Measurements from ENCODE around the gene MBOAT1. TPM values are rescaled to one million over a fixed set of nuclear protein-coding genes. Genes with fewer than 3 reads are reported as not detected.

The MBOAT1 gene
- total RNA-seq, 1 donor from 2014 or later: 83.3 TPM

- Mint-ChIP-seq H3K27ac (peak overlapping the region; percentile 73), H3K9me3 (peaks cover 4% of the 10 kb centered on the region), H3K4me1 (ENCODE audit: unreplicated experiment) (peaks cover 25% of the 10 kb centered on the region), H3K27me3 (no peaks in the 10 kb centered on the region), H3K36me3 (peaks cover 23% of the 10 kb centered on the region), H3K4me3 (peak overlapping the region; percentile 10)
- no peak for DNase-seq (ENCODE audit: extremely low spot score, unreplicated experiment)
- TF ChIP-seq CTCF (conservative IDR thresholded peaks at IDR 0.05): no peak
Measured at GRCh38 chr6:20119485-20119884, 92.8 kb downstream of the MBOAT1 start.

GRCh38 chr6:20118892-20119291, 93.4 kb downstream of the MBOAT1 start:
- H3K27ac Mint-ChIP-seq: no peak overlapping the region
- DNase-seq (ENCODE audit: extremely low spot score, unreplicated experiment): no peak
- peaks cover 29% of the 10 kb centered on the region for H3K4me1 Mint-ChIP-seq (ENCODE audit: unreplicated experiment)
- no peak for TF ChIP-seq CTCF (conservative IDR thresholded peaks at IDR 0.05)
- H3K27me3 Mint-ChIP-seq: no peaks in the 10 kb centered on the region
- H3K36me3 Mint-ChIP-seq: peaks cover 23% of the 10 kb centered on the region
- peaks cover 4% of the 10 kb centered on the region for H3K9me3 Mint-ChIP-seq
- H3K4me3 Mint-ChIP-seq: peak overlapping the region; percentile 2

- TF ChIP-seq CTCF (conservative IDR thresholded peaks at IDR 0.05): no peak
- Mint-ChIP-seq H3K4me3 (peak overlapping the region; percentile 24), H3K36me3 (peaks cover 28% of the 10 kb centered on the region), H3K27ac (peak overlapping the region; percentile 72), H3K4me1 (ENCODE audit: unreplicated experiment) (peaks cover 34% of the 10 kb centered on the region), H3K27me3 (no peaks in the 10 kb centered on the region), H3K9me3 (peaks cover 4% of the 10 kb centered on the region)
- DNase-seq (ENCODE audit: extremely low spot score, unreplicated experiment): no peak
Measured at GRCh38 chr6:20117474-20117873, 94.8 kb downstream of the MBOAT1 start.

- TF ChIP-seq CTCF (conservative IDR thresholded peaks at IDR 0.05): no peak
- no peaks in the 10 kb centered on the region for H3K27me3 Mint-ChIP-seq
- H3K4me1 Mint-ChIP-seq (ENCODE audit: unreplicated experiment): peaks cover 34% of the 10 kb centered on the region
- no peak for DNase-seq (ENCODE audit: extremely low spot score, unreplicated experiment)
- H3K9me3 Mint-ChIP-seq: peaks cover 4% of the 10 kb centered on the region
- H3K4me3 Mint-ChIP-seq: no peak overlapping the region
- H3K27ac Mint-ChIP-seq: no peak overlapping the region
- peaks cover 31% of the 10 kb centered on the region for H3K36me3 Mint-ChIP-seq
Measured at GRCh38 chr6:20116792-20117191, 95.5 kb downstream of the MBOAT1 start.

GRCh38 chr6:20115246-20115980, 96.9 kb downstream of the MBOAT1 start:
- TF ChIP-seq CTCF (conservative IDR thresholded peaks at IDR 0.05): no peak

More at GRCh38 chr6:20115246-20115980, 96.9 kb downstream of the MBOAT1 start:
- no peaks in the 10 kb centered on the region for H3K27me3 Mint-ChIP-seq
- H3K27ac Mint-ChIP-seq: no peak overlapping the region
- no peak for DNase-seq (ENCODE audit: extremely low spot score, unreplicated experiment)
- peaks cover 34% of the 10 kb centered on the region for H3K4me1 Mint-ChIP-seq (ENCODE audit: unreplicated experiment)
- H3K9me3 Mint-ChIP-seq: peaks cover 4% of the 10 kb centered on the region
- H3K4me3 Mint-ChIP-seq: no peak overlapping the region
- peaks cover 40% of the 10 kb centered on the region for H3K36me3 Mint-ChIP-seq
